HL-60/S4 (cell line): ENCODE results near the gene LHFPL5.

ENCODE experiments used
- in situ Hi-C: fragments of 300-500 bp; cut with MboI; formaldehyde crosslinking; loops from 2 replicates; pipeline ENCODE4 v1.14.3; 2022; ENCODE audit warnings: low sequenced_read_pairs

Gene LHFPL5

DNA sequence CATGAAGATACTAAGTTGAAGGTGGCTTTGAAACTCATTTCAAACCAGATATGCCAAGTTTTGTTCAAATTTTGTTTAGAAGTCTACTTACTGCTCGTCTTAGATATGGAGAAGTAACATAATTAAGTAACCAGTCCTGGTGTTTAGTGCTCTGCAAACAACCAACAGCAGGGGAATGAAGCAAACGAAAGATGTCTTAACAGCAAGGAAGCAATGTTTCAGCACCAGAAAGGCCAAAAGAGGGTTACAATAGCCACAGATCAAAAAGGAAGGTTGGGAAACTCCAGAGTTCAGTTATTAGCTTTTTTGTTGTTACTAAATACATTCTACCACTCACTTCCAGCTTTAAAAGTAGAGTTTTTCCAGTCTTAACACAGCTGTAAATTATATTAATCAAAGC lies 45.1 kb downstream of the LHFPL5 start:
- in situ Hi-C loops, result no loop called here

DNA sequence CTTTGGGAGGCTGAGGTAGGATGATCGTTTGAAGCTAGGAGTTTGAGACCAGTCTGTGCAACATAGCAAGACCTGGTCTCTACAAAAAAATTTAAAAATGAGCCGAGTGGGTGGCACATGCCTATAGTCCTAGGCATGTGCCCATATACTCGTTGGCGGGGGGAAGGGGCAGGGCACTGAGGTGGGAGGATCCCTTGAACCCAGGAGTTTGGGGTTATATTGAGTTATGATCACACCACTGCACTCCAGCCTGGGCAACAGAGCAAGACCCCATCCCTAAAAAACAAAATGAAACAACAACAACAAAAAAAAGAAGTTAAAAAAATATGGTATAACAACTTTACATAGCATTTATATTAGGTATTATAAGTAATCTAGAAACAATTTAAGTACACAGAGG lies 47.8 kb downstream of the LHFPL5 start:
- in situ Hi-C loops, result no loop called here

DNA sequence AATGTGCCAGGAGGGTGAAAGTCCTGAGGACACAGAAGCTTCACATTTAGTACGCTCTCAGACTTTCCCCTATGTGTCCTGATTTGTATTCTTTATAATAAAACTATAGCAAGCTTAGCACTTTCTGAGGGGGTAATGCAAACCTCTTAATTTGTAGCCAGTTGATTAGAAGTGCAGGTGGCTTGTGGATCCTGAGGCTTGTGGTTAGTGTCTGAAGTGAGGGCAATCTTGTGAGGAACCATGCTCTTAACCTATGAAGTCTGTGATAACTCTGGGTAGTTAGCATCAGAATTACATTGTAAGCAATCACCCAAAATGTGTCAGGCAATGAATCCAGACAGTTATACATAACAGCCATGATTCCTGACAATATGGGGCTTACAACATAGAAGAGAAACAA lies 51.1 kb downstream of the LHFPL5 start:
- in situ Hi-C loops, result no loop called here

DNA sequence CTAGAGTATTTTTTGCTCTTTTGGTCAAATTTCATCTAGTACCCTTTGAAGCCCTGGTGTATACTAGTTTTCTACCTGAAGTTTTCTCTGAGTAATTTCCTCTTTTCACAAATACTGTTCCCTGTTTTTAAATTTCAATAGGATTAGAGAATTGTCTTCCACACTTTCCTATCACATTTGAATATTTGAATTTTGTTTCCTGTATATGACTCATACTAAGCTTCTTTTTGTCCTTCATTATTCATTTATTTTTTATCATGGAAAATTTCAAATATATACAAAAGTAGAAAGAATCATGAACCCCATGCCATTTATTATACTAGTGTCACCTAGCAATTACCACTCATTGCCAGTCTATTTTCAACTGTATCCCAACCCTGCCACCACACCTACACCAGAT lies 52.7 kb downstream of the LHFPL5 start:
- in situ Hi-C loops, result no loop called here

DNA sequence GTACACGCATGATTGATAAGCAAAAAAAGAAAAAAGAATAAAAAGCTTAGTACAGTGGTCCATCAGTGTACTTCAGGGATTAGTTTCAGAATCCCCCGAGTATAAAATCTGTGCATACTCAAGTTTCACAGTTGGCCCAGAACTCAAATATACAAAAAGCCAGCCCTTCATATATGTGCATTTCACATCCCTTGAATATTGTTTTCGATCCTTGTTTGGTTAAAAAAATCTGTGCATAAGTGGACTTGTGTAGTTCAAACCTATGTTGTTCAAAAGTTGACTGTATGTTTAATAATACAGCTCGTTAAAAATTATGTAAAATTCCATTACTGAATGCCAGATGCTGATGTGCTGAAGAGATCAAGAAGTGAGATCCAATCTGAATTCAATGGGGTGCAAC lies 54.2 kb downstream of the LHFPL5 start:
- in situ Hi-C loops, result no loop called here
